GM18858 (cell line): ENCODE data around the gene PSMD4.

Source experiments
- ATAC-seq: cut with Tn5 transposase; IDR thresholded peaks from one replicate; pipeline ENCODE4 v1.9.1; 2021; ENCODE audit not compliant: unreplicated experiment

The PSMD4 gene

DNA sequence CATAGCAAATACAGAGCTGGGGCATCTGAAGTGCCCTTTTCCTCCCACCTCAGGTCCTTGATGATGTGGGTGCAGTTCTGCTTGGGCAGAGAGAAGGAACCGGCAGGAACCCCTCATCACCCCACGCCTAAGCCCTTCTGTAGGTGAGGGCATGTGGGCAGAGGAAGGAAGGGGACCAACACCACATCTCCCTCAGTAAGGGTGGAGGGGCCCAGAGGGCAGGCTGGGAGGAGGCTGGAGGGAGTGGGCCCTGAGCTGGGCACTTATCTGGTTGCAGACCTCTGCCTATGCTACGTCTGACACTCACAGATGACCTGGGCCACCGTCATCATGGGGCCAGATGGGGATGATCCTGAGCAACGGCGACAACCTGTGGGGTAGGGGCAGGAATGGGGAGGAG is 38.6 kb downstream of the PSMD4 start:
- ATAC-seq: no peak

DNA sequence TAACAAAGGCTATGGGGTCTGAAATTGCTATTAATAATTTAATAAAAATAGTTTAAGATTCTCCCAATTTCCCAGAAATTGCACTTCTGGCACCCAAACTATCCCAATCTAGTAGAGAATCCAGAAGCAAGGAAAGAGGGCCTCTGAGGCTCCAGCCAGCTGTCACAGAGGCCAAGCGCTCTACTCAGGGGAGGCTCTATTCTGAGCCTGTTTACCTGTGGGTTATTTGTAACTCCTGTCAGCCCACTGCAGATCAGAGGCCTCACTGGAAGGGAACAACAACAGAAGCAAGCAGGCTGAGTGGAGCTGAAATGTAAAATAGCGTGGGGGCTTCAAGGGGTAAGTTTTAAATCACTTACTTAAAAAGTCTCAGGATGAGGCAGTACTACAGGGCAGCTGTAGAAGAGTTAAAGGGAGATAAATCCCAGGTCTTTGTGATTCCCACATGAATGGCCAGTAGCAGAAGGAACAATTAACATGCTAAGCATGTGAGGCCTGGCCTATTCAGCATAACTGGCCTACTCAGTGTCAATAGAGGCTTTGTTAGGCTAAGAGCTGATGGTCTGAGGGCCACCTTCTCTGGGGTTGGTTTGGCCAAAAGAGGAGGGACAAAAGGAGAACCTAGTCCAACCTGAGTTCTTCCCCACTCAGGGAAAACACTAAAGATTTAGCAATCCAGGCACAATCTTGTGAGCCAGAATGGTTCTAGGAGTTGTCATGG is 40.4 kb downstream of the PSMD4 start:
- no peak for ATAC-seq

DNA sequence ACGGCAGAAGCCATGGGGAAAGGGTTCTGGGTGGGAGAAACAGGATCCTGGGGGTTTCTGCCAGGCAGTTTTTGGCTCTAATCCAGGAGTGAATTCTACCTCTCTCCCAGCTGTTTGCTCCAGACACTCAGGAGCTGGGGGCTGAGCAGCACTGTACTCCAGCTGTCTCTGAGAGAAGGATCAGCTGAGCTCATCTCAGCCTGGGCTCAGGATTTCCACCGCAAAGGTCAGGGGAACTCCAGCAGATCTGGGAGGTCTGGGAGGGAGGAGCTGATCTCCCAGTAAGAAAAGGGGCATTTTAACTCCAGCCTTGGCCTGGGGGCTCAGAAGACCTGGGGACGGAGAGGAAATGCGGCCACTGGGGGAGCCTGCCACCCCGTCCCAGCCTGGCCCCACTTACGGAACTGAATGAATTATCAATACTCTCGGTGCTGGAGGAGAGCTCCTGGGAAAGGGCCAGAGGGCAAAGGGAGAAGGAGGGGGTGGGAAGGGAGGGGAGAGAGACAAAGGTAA is 55.3 kb downstream of the PSMD4 start:
- no peak for ATAC-seq

DNA sequence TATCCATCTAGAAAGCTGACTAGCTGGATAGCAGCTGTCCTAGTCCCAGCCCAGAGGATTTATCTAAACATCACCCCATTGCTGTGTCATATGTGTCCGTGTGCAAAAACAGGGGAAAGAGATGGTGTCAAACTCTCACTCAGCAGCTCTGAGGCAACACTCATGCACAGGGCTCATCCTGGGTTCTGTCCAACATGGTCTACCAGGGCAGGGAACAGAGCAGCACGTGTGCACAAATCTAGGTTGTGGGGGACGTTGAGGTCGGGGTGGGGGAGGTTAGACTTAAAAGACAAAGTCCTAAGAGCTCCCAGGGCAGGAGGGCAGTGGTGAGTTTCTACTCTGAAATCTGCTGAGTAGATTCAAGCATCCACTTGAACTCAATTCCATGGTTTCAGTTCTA is 56.5 kb downstream of the PSMD4 start:
- ATAC-seq: no peak

DNA sequence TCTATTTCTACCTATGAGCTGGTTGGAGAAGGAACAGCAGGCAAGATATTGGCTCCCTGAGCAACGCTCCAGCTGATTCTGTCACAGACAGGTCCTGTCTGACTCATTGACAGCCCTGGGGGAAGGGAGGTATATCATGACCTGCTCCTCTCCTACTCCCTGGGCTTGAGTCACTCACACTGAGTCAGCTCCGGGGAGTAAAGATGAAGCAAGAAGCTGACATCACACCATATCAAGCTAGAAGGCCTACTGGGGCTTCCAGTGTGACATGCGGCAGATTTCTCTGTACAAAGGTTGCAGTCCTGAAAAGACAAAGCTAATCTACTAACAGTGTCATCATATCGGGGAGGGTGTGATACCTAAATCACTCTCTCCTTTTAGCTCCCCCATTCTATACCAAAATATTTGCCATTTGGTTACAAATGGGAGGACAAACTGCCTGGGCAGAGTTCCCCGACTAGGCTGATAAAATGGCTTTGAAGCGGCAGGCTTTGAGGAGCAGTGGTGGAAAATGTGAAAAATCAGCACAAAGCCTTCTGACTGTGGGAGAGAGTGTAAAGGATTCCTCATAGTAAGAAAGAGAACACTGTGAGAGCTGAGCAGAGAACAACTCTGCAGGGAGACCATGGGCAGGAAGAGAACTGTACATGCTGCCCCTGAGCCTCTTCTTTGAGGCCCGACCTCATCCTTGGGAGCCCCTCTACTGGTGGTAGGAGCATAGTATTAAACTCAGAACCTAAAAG is 57.2 kb downstream of the PSMD4 start:
- no peak for ATAC-seq

DNA sequence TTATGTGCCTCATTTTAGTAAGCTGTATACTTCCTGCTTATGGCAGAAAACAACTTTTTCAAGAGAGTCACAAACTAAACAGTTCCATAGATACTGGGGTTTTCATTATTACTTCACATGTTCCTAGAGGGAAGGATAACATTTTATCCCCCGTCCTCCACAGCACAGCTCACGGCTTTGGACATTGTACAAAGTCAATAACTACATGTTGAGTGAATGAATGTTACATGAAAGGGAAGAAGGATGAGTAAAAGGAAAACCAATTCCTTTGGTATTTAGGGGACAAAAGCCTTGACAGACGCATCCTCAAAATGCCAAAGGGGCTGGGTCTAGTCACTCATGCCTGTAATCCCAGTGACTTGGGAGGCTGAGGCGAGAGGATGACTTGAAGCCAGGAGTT is 57.9 kb downstream of the PSMD4 start:
- no peak for ATAC-seq

DNA sequence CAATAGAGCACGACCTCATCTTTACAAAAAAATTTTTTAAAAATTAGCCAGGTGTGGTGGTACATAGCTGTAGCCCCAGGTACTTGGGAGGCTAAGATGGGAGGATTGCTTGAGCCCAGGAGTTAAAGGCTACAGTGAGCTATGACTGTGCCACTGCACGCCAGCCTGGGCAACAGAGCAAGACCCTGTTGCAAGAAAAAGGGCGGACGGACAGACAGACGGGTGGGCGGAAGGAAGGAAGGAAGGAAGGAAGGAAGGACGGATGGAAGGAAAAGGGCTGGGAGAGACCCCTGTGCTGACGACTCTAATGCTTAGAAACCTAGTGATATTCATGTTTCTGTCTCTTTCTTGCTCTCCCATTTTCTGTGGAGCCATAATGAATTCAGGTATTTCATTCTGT is 58.3 kb downstream of the PSMD4 start:
- no peak for ATAC-seq

DNA sequence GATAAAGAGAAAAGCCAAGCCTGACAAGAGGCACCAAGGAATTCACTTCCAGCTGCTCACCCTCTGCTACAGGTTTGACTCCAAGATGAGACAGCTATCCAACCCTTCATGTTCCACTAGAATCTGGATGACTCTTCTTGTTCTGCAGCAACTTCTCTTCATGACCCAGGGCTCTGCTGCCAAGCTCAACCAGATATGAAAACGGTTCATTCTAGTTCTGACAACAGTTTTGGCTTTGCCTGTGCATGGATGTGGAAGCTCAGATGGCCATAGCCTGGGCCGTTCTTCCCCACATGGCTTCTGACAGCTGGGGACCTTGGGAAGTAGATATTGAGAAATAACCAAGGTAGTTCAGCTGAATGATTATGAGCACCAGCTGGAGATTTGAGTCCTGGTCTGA is 59.0 kb downstream of the PSMD4 start:
- no peak for ATAC-seq

DNA sequence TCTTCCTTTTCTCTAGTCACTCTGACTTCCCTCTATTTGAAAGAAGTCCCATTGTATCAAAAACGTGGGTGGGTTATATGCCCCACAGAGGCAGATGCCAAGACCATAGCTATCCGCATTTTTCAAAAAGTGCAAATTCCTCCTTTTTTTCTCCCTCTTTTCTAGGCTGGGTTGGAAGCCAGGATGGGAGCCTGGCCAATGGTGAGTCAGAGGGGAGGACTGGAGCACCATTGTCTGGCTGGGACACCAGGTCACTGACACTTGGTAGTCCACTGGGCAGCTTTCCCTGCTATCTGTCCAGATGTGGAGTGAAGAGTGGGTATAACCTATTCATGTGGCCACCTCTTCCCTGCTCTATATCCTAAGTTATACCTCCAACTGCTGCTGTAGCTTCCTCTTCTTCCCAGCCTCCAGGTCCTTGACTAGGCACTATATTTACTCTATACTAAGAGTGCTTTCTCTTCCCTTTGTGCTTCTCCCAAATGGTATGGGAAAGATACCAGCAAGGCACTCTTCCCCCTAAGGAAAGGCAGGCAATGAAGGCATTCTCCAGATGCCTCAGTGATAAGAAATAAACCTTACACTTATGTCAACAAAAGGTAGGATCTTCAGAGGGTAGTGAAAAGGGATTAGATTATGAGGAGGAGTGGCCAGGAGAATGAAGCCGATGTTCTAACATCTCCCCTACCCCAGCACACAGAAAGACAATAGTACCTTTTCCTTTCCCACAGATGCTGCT is 59.8 kb downstream of the PSMD4 start:
- ATAC-seq: no peak

DNA sequence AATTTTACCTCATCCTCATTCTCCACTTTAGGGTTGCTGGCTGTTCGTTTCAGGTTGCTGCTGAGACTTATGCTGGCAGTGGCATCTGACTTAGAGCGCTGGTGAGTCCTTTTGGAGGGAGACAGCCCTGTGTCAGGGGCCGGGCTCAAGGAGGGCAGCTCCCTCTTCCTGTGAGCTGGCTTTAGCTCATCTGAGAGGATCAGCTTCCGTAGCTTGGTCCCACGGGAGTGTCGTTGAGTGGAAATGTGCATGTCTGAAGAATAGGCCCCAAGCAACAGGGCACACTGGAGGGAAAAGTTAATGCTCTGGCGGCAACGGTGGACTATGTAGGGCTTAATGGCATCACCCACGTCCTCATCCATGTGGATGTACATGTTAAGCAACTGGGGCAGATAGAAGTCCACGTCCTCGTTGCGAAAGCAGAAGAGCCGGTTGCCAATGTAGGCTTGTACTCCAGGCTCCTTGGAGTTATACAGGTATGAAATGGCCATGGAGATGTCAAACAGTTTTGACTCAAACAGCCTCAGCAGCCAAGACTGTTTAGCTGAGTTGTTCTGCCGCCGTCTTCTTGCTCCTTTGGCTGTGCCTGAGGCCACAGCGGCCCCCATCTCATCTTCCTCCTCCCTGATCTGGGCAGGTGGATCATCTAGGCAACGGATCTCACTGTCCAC is 61.2 kb downstream of the PSMD4 start:
- ATAC-seq: no peak
